Mammary epithelial cell (primary cell): ENCODE results near the gene SAG.

Experiments
- CTCF ChIP-seq, 2 donors: IDR thresholded peaks in 1 of 2; conservative IDR thresholded peaks in 1 of 2; 2 replicates each; pipeline ENCODE4 v1.5.1; 2011 to 2012; ENCODE audit warnings: inconsistent platforms in 2 of 2, low read length in 2 of 2, mild to moderate bottlenecking in 2 of 2, control low read depth in 1 of 2, low read depth in 1 of 2; ENCODE audit not compliant: insufficient read depth in 1 of 2; ENCODE audit errors: extremely low read depth in 1 of 2
- EZH2 ChIP-seq: IDR thresholded peaks from 2 replicates; pipeline ENCODE4 v1.6.1; 2012; ENCODE audit warnings: low read length, inconsistent platforms, borderline replicate concordance

- TF ChIP-seq CTCF (conservative IDR thresholded peaks at IDR 0.05 in 1 of 2, IDR thresholded peaks at IDR 0.05 in 1 of 2; ENCODE audit: extremely low read depth in 1 of 2, insufficient read depth in 1 of 2, low read depth in 1 of 2, low read length in 2 of 2), result no peak
- TF ChIP-seq EZH2, result no peak
These were observed 4.4 kb upstream of the SAG start for GRCh38 chr2:233303252-233303651.
